ENCODE measurements around the gene ARHGAP26.

The ARHGAP26 gene

DNA sequence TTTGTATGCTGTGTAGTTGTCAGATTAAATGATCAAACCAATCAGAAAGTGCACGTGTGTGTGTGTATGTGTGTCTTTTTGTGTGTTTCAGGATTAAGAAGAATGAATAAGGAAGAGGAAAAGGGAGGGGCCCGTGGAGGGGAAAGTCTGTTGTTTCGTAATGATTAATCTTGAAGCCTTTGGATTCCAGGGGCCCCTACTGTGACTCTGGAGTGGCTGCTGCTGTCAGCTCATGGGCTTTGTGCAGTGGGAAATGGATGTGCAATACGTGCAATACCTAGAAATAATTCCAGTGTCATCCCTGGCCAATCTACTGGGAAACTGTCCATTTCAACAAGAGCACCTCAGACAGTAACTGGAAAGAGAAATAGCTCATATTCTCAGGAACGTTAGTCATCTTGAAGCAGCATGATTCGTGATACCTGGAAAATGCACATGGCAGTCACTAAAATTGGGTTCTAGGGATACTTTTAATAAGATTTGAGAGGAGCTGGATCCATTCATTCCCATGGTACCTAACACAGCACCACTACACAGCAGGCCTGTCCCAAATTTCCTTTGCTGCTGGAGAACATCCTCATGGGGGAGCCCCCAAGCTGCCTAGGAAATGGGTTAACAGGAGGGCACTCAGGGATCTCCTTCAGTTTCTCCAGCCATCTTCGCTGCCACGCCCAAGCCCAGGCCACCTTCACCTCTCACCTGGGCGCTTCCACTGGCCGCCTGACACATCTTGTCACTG is 447.1 kb downstream of the ARHGAP26 start:
- no peak for DNase-seq

DNA sequence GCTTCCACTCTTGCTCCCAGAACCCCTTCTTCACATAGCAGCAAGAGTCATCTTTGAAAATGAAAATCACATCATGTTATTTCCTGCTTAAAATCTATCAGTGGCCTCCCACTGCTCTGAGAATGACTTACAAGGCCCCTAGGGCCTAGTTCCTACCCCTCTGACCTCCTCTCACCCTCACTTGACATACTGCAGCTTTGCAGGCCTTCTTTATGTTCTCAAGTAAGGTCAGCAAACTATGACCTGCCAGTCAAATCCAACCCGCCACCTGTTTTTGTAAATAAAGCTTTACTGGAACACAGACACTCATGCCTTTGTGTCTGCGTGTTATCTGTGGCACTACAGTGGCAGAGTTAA is 447.6 kb downstream of the ARHGAP26 start:
- DNase-seq = no peak

DNA sequence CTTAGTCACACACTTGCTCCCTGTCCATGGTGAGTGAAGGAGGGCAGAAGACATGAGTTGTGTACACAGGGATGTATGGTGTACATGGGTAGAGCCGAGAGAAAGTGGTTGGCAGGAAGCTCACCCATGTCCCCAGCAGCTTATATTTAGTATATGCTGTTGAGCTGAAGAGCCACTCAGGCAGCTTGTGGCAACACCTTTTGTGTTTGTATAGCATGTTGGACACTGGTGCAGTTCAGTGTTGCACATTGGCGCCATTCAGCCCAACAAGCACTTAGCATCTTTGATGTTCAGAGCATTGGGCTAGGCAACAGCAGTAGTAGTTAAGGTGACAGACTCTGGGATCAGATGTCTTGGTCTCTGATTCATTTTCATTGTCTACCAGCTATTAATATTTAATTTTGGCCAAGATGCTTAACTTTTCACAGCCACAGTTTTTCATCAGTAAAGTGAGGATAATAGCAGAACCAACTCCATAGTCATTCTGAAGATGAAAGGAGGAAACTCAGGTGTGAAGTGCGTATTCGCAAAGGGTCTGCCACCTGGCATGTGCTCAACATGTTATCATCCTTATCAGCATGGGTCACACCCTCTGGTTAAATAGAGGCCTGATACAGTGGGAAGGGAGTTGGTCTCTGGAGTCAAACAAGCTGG is 448.5 kb downstream of the ARHGAP26 start:
- DNase-seq = no peak

DNA sequence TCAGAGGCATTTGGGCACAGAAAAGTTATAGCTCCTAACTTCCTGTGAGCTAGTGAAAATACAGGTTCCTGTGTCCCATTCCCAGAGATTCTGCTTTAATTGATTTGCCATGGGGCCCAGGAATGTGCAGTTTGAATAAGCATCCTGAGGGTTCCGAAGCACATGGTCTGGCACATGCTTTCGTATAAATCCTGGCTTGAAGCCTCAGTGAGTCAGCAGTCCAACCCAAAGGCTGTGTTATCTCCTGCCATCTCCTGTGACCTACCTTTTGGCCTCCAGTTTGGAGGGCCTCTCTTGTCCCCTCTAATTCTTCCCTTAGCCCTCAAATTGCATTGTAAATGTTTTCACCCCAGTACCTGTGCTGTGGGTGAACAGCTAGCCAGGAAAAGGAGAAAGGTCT is 449.5 kb downstream of the ARHGAP26 start:
- DNase-seq = no peak

DNA sequence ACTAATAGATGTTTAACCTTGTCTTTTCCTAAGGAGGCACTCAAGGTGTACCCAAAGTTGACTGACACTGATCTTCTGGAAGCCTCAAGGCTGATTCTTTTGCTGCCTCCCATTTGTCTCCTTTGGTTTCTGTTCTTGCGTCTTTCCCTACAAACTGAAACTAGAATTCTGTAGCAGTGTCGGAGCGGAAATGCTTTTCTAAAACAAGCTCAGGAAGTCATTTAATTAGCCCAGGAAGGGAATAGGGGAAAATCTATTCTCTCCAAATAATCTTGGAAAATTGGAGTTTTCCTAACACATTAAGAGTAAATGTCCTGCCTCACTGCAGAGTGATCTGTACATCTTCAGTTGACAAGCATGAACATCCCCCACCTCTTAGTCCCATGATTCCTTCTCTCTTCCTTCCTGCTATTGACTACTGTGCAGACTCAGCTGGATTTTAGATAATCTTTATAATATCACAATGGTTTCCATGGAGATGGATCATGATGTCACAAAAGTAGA is 450.6 kb downstream of the ARHGAP26 start:
- DNase-seq = no peak

DNA sequence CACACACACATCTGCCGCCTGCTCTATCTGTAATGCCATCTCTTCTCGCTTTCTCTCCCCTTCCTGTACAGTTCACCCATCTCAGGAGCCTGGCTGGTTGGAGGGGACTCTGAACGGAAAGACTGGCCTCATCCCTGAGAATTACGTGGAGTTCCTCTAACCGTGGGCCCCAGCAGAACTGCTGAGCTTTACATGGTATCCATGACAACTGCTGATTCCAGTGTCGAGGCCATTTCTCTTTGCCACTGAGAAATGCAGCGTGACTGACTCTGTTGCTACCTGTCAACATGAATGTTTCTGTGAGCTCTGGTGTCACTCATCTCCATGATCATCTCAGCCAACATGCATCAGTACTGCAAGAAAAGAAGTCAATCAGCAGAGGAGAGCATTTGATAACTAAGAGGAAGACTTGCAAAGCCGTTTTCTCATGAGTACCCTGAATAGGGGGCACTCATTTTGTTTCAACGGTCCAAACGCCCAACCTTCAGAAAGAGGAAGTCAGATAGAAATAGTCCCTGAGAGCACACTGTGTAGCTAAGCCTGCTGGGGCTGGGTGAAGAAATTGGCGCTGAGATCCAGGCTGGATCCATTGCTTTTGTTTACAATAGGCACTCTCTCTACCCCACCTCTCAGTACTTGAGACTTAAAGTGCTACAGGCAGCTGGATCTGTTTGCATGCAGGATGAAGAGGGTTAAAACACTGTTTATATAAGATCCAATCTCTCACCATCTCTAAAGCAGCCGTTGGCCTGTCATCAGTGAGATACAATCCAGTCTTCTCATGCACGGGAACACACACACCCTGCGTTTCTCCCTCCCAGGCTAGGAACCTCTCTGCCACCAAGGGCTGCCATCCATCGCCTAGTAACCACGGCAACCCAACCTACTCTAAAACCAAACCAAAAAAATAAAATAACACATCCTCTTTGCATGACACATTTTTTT is 452.4 kb downstream of the ARHGAP26 start:
- DNase-seq = peak; percentile 66

DNA sequence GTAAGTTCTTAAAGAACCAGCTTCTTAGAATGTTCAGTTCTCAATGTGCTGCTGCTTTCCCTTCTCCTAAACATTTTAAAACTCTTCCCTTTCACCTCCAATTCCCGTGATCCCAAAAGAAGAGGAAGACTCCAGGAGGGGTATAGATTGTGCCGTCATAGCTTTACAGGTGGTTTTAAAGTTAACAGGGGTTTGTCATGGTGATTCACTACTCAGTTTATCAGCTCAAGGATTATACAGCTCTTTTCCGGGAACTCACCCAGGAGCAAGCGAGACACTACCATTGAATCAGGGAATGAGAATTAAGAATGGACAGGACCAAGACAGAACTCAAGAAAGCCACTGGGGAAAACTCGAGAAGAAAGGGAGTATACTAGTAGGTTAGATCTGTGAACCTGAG is 454.5 kb downstream of the ARHGAP26 start:
- no peak for DNase-seq

DNA sequence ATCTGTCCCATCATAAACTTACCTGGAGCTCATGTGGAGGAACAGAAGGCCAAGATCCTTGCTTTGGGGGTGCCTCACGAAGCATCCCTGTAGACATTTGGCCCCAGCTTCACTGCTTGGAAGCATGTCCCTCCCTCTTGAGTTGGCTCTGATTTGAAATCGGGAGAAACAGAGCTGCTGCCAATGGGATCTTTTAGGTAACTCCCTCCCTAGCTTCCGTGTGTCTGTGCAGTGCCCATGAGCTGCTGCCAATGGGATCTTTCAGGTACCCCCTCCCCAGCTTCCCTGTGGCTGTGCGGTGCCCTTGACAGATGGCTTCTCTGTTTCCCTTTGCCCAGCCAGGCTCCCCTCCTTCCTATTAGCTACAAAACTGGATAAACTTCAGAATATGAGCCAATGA is 455.3 kb downstream of the ARHGAP26 start:
- DNase-seq = no peak

DNA sequence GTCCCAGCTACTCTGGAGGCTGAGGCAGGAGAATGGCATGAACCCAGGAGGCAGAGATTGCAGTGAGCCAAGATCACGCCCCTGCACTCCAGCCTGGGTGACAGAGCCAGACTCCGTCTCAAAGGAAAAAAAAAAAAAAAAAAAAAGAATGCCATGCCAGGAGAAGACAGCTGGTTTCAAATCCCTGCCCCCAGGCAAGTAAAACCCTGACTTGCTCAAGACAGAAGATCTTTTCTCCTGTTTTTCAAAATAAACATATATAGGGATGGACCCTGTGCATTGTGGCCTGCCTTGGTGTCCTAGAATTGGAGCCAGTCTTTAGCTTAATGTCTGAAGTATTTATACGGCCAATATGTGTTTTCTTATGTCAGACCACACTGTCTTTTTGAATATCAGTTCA is 456.2 kb downstream of the ARHGAP26 start:
- no peak for DNase-seq

DNA sequence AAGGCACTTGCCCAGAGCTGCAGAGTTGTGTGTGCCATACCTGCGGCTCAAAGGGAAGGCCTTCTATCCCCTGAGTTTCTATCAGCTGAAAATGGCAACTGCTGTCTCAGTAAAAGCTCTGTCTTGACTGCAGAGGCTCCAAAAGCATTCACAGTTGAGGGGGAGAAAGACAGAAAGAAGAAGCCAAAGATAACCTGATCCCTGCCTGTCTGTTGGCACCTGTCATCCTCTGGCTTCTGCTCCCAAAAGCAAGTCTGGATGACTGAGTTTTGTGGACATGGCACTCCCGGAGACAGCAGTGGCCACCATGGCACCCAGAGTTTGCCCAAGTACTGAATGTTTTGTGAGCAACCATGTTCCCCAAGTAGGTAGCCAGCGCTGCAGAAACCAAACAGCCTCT is 456.7 kb downstream of the ARHGAP26 start:
- DNase-seq = no peak

DNA sequence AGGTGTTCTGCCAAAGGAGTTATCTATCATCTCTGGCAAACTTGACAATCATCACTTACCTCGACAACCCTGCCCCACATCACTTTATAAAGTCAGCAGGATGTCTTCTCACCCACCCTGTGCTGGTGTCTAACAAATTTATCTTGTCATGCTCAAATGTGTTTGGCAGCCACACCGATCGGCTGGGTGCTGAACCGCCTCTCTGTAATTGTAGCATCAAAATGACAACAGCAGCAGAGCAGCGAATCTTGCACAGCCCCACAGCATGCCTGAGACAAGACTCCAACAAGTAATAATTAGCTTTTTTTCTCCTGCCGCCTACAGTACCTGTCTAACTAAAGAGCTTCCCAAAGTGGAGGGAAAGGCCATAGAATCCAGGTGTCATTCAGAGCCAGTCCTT is 457.1 kb downstream of the ARHGAP26 start:
- DNase-seq = no peak

DNA sequence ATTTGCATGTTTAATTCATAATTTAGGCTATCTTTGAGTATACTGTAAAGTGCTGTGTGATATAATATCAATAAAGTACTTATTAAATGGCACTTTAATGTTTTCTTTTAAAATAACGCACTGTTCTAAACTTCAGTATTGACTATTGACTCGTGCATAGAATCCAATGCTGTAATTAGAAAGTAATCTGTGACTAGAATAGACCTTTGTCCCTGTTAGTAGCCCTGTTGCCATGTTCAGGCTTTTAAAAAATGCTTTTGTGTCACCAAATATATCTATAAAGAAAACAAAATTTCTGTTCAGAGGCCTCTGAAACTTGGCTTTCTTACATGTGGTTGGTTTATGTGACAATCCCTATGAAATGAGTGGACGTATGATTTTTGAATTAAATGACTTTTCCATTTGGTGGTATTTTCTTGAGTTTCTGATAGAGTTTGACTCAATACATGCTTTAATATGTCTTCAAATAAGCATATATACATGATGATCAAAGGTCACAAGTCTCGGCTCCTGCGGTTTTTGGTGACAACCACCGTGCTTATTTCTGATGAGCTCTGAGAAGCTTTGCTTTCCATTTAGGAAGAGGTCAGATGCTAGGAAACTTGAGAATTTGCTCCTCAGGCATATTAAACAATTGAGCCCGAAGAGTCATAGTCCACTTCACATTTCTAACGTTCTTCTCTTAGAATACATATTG is 458.6 kb downstream of the ARHGAP26 start:
- no peak for DNase-seq

DNA sequence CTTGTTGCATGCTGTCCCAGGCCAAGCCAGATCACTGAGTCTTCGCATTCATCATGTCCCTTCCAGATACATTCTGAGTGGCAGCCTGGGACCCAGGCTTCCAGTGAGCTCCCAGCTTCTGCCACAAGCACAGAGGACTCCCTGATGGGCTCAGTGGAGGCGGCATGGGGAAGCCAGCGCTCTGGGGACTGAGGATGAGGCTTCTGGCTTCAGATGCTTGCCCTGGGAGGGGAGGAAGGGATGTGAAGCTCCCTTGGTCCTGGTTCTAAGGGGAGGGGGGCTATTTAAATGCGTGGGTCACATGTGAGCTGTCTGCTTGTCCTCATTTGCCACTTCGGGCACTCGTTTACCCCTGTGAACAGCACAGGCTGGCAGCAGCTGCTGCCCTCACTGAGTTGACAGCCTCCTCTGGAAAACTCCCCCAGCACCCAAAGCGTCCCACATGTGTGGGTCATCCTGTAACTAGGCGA is 459.3 kb downstream of the ARHGAP26 start:
- DNase-seq = peak; percentile 62

DNA sequence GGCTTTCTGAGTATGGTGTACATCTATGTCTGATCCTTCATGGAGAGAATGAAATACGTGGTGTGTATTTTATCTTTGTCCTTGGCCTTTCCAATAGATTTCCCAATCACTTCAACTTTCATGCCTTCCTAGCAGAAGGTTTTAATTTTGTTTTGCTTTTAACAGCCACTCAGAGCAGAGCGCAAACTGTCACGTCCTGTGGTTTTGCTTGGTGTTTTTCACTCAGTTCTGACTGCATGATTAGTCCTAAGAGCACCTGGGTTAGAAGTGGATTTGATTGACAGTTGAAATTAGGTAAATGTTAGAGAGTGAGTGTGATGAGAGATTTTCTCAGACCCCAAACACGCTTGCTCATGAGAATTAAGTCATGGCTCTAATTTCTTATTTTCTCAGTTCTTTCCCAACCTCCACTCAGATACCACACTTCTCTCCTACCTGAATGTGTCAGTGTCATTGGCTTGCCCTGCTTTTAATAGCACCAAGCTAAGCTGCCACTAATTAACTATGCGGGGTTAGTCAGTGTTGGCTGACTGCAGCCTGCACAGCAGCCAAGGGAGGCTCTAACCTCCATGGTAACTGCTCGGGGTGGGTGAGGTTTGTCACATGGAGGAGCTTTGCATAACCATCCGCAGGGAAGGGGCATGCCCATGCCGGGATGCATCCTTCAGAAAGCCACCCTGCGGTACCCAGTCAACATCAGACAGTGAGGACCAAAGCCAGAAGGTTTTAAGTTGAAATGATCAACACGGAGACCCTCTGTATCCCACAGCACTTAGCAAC is 459.9 kb downstream of the ARHGAP26 start:
- DNase-seq = no peak

DNA sequence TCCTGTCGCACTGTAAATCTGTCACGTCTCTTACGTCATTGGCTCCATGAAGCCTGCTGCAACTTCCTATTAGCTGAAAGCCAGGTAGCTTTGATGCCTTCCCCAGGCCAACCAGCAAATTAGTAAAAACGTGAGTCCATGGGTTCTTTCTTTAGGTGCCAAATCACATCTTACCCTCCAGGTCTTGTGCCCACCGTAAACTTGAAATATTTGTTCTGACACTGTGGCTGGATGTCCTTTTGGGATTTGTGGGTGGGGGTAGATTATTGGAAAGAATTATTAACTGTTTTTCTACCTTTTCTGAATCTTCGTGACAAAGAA is 460.5 kb downstream of the ARHGAP26 start:
- DNase-seq = no peak

DNA sequence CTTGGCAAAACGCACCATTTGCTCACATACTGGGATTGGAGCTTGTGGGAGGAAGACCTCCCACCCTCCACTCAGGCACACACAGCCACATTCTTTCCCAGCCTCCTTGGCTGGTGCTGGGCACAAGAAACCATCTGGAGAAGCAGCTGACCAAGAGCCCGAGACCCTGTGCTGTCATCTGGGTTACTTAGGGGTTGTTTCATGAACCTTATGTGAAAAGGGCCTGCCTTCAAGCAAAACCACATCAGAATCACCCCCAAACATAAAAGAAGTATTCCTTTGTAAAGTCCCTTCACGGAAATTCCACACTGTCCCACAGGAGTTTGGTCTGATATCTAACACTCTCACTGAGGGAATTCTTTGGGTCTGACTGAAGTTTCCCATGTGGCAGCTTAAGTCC is 461.2 kb downstream of the ARHGAP26 start:
- no peak for DNase-seq

DNA sequence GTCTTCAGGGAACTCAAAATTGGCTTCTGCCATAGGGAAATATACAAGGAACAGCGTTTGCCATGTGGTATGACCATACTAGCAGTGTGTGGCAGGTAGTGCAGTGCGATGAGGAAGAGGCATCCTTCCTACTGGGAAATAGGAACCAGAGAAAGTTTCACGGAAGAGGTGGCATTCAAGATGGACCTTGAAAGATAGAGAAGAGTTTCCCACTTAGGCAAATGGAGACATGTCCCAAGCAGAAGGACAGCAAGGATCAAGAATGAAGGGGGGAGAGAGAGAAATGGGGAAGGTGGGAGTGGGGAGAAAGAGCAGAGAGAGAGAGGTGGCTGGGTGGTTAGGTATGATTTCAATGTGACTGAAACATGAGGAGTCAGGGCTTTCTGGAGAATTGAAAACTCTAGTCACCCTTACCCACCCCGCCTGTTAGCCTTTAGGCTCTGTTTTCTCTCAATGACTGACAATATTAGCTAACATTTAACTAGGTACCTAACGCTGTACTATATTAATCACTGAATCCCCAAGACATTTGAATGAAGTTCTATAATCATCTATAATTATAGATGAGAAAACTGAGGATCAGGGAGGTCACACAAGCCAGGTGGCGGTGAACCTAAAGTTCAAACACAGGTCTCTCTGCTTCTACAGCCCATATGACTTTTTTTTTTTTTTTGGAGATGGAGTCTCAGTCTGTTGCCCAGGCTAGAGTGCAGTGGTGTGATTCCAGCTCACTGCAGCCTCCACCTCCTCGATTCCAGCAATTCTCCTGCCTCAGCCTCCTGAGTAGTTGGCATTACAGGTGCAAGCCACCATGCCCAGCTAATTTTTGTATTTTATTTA is 462.0 kb downstream of the ARHGAP26 start:
- DNase-seq = no peak

DNA sequence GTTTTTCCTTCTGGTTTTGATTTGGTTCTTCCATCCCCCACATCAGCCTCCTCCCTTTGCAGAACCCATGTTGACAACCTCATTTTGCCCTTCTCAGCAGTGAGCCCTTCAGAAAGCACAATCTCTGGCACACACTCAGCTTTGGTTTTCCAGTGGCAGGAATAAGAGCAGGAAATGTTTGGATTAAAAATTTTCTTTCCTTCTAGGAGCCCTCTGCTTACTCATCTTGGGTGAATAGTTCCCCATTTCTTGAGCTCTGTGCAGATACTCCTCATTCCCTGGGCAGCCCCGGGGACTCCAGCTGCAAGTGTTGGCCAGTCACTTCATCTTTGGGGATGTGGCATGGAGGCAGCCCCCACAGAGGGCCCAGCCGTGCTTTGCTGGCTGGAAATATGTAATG is 462.9 kb downstream of the ARHGAP26 start:
- no peak for DNase-seq

DNA sequence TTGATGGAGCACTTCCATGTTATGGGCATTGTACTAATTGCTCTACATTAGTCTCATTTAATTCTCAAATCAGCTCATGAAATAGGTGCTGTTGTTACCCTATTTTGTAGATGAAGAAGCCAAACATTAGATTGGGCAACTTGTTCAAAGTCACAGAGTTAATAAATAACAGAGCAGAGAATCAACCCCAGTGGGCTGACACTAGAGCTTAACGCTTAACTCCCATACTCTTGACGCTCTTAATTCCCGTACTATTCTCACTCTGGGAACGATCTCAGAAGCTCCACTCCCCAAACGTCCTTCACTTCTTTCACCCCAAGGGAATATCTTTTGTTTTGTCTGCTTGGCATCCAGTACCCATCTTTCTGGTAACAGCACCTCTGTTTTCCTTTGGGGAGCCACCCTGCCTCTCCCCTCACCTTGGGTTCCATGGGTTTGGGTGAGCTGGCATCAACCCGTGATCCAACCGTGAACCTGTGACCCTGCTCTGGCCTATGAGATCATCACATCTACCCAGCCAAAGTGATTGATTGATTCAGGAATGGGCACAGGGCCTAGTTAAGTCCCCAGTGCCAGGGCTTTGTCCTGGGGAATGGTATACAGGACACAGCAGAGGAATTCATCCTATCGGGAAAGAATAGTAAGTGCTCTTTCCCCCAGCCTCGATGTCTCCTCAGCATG is 464.1 kb downstream of the ARHGAP26 start:
- no peak for DNase-seq

DNA sequence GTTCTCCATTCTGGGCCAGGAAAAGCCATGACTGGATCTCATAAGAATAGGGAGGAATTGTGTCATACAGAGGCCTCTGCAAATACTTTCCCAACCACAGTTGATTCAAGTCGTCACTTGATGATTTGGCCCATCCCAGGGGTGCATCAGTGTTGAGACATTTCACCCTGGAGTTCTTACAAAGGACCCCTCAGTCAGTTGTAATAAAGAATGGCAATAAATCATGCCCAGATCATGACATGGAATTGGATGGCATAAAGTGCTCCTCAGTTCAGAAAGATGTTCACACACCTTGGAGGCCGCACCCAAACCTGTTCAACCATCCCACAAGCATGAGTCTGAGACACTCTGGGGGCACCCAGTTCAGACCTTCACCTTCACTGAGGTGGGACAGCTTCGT is 465.2 kb downstream of the ARHGAP26 start:
- DNase-seq = no peak

DNA sequence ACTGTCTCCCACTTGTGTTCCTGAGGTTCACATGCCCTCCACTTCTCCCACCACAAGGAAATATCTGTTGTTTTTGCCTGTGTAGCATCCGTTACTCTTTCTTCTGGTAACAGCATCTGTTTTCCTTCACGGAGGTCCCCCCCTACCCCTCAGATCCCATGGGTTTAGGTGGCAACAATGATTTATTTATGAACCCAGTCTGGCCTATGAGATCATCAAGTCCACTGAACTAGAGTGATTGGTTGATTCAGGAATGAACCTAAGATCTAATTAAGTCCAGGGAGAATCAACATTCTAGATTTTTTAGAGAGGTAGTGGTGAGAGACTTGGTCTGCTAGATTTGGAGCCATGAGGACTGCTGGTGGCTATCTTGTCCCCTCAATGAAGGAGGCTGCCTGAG is 466.5 kb downstream of the ARHGAP26 start:
- DNase-seq = no peak
